Activated CD8-positive, alpha-beta memory T cell treated with anti-CD3 and anti-CD28 coated beads for 36 hours (primary cell): ENCODE results near the gene DPH3. TPM values are rescaled to one million over a fixed set of nuclear protein-coding genes. Genes with fewer than 3 reads are reported as not detected.

Source experiments
- CTCF ChIA-PET: fragments of 350-600 bp; sonication (Branson Sonifier 250); formaldehyde crosslinking; loops from one replicate; lab custom pipeline; 2021; ENCODE audit warnings: antibody characterized with exemption; lab: Charles Lee
- POLR2A ChIA-PET: fragments of 350-600 bp; sonication (Branson Sonifier 250); formaldehyde crosslinking; loops from one replicate; lab custom pipeline; 2021; ENCODE audit warnings: antibody characterized with exemption; lab: Charles Lee
- total RNA-seq, 2 experiments: library from RNA; stranded (reverse); gene quantifications; one replicate each; pipeline ENCODE4 v1.2.3, GENCODE V29; 2021

DPH3 gene
- total RNA-seq, 2 experiments from 2014 or later = 32.0 to 32.2 TPM

GRCh38 chr3:16298891-16299290 lies 34.1 kb upstream of the DPH3 start:
- ChIA-PET POLR2A (no interaction called here), CTCF (no interaction called here)

- POLR2A ChIA-PET = no interaction called here
- CTCF ChIA-PET = no interaction called here
Observed at GRCh38 chr3:16297997-16298885, 33.5 kb upstream of the DPH3 start.

- CTCF ChIA-PET = interaction anchor here (1.3 to 2.1 kb wide), 4 partner anchors 12 to 217 kb away, joined by 5 to 9 read pairs (median 6); no protein-coding TSS in a partner anchor
- POLR2A ChIA-PET = interaction anchor here (1.2 kb wide), 1 partner anchor 11 kb away, joined by 3 read pairs; no protein-coding TSS in a partner anchor
Observed at GRCh38 chr3:16295298-16295890, 30.7 kb upstream of the DPH3 start.

- POLR2A ChIA-PET = no interaction called here
- CTCF ChIA-PET = interaction anchor here (1.3 to 2.1 kb wide), 4 partner anchors 13 to 218 kb away, joined by 5 to 9 read pairs (median 6); no protein-coding TSS in a partner anchor
Observed at GRCh38 chr3:16294844-16295243, 30.1 kb upstream of the DPH3 start.

- CTCF ChIA-PET = interaction anchor here (0.6 to 3.7 kb wide), 18 partner anchors 8 to 261 kb away, joined by 3 to 35 read pairs (median 6); partner anchors contain the start of genes DPH3 and OXNAD1
- POLR2A ChIA-PET = interaction anchor here (1.0 to 1.3 kb wide), 3 partner anchors 23 to 221 kb away, joined by 3 to 4 read pairs (median 3); partner anchors contain the start of genes DPH3 and OXNAD1
Observed at GRCh38 chr3:16290827-16291196, 26.1 kb upstream of the DPH3 start.

GRCh38 chr3:16290007-16290826 lies 25.5 kb upstream of the DPH3 start:
- ChIA-PET CTCF (interaction anchor here (0.6 to 3.7 kb wide), 16 partner anchors 8 to 262 kb away, joined by 3 to 35 read pairs (median 6); partner anchors contain the start of genes DPH3 and OXNAD1), POLR2A (interaction anchor here (1.0 to 1.3 kb wide), 3 partner anchors 24 to 222 kb away, joined by 3 to 4 read pairs (median 3); partner anchors contain the start of genes DPH3 and OXNAD1)

- ChIA-PET POLR2A (interaction anchor here (0.9 to 1.0 kb wide), 2 partner anchors 24 to 25 kb away, joined by 3 to 4 read pairs; partner anchors contain the start of genes DPH3 and OXNAD1), CTCF (interaction anchor here (1.0 to 3.7 kb wide), 12 partner anchors 11 to 263 kb away, joined by 3 to 35 read pairs (median 5); partner anchors contain the start of genes DPH3 and OXNAD1)
Observed at GRCh38 chr3:16289144-16289889, 24.6 kb upstream of the DPH3 start.

GRCh38 chr3:16288664-16289063 lies 23.9 kb upstream of the DPH3 start:
- CTCF ChIA-PET = interaction anchor here (0.7 to 3.2 kb wide), 11 partner anchors 12 to 224 kb away, joined by 3 to 19 read pairs (median 3); partner anchors contain the start of genes DPH3 and OXNAD1
- POLR2A ChIA-PET = interaction anchor here (0.9 to 1.0 kb wide), 2 partner anchors 24 to 26 kb away, joined by 3 to 4 read pairs; partner anchors contain the start of genes DPH3 and OXNAD1

- ChIA-PET POLR2A (interaction anchor here (0.5 to 1.5 kb wide), 5 partner anchors 17 to 1910 kb away, joined by 3 to 7 read pairs (median 3); partner anchors contain the start of genes DPH3, OXNAD1 and RFTN1), CTCF (interaction anchor here (0.6 to 2.2 kb wide), 7 partner anchors 19 to 50 kb away, joined by 3 to 11 read pairs (median 3); partner anchors contain the start of genes DPH3 and OXNAD1)
Observed at GRCh38 chr3:16286751-16287543, 22.2 kb upstream of the DPH3 start.

- ChIA-PET POLR2A (interaction anchor here (0.5 to 1.5 kb wide), 5 partner anchors 18 to 1909 kb away, joined by 3 to 7 read pairs (median 3); partner anchors contain the start of genes DPH3, OXNAD1 and RFTN1), CTCF (interaction anchor here (0.6 to 2.2 kb wide), 7 partner anchors 18 to 51 kb away, joined by 3 to 11 read pairs (median 3); partner anchors contain the start of genes DPH3 and OXNAD1)
Observed at GRCh38 chr3:16286161-16286560, 21.4 kb upstream of the DPH3 start.

GRCh38 chr3:16284633-16285032 lies 19.9 kb upstream of the DPH3 start:
- CTCF ChIA-PET = no interaction called here

GRCh38 chr3:16280671-16281070 lies 15.9 kb upstream of the DPH3 start:
- ChIA-PET CTCF (interaction anchor here (2.1 kb wide), 1 partner anchor 15 kb away, joined by 5 read pairs; the partner anchor contains the start of gene OXNAD1), POLR2A (no interaction called here)

More at GRCh38 chr3:16284633-16285032, 19.9 kb upstream of the DPH3 start:
- POLR2A ChIA-PET = no interaction called here

- ChIA-PET CTCF (interaction anchor here (0.7 to 2.1 kb wide), 3 partner anchors 12 to 40 kb away, joined by 3 to 5 read pairs (median 4); partner anchors contain the start of gene OXNAD1), POLR2A (no interaction called here)
Observed at GRCh38 chr3:16279010-16279801, 14.5 kb upstream of the DPH3 start.

GRCh38 chr3:16277471-16277870 lies 12.7 kb upstream of the DPH3 start:
- CTCF ChIA-PET = interaction anchor here (1.0 kb wide), 1 partner anchor 273 kb away, joined by 3 read pairs; no protein-coding TSS in a partner anchor
- POLR2A ChIA-PET = no interaction called here

- ChIA-PET POLR2A (no interaction called here), CTCF (interaction anchor here (0.7 kb wide), 1 partner anchor 224 kb away, joined by 4 read pairs; no protein-coding TSS in a partner anchor)
Observed at GRCh38 chr3:16273867-16274266, 9.1 kb upstream of the DPH3 start.
